Measurements from ENCODE around the gene GOLGA6L10.
"Not testable (repeated sequence)": the region's sequence is repeated elsewhere in the genome, so short reads cannot be mapped to it uniquely, and the experiment has no call there.

Gene GOLGA6L10

DNA sequence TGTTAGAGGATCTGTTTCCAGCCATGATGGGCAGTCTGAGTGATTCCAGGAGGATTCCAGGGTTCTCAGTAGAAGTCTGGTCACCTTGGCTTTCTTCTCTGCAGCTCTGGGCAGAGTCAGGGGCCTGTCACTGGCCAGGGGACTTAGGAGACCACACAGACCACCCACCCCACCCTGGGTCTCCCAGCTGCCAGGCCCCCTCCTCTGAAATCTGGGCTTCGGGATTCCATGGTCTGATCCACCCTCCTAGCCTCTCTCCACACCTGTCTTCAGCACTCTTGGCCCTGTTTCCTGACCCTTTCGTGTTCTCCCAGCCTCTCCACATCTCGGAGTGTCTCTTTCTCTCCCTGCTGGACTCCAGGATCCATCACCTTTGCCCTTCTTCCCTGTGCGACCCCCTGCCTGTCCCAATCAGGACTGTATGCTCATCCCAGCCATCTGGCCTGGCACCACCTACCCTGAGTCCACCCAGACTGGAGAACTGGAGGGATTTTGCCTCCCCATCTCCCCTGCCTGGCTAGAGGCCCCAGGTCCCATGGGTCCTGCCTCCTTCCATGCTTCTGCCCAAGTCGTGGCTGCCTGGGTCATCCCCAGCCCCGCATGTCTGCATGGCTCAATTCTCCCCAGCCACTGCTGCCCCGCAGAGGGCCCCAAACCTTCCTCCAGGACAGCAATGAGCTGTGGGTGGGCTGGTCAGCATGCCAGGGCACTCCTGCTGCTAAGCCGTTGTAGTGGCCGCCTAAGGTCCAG lies 34.3 kb downstream of the GOLGA6L10 start:
- no peak for DNase-seq
- Mint-ChIP-seq H3K4me1 (peaks cover 11% of the 10 kb centered on the region), H3K27me3 (ENCODE audit: low read depth, poor library complexity) (peaks cover 26% of the 10 kb centered on the region), H3K9me3 (peaks cover 16% of the 10 kb centered on the region), H3K4me3 (no peak overlapping the region), H3K36me3 (ENCODE audit: low read depth) (no peaks in the 10 kb centered on the region), H3K27ac (no peak overlapping the region)
- TF ChIP-seq, protein P1, sequence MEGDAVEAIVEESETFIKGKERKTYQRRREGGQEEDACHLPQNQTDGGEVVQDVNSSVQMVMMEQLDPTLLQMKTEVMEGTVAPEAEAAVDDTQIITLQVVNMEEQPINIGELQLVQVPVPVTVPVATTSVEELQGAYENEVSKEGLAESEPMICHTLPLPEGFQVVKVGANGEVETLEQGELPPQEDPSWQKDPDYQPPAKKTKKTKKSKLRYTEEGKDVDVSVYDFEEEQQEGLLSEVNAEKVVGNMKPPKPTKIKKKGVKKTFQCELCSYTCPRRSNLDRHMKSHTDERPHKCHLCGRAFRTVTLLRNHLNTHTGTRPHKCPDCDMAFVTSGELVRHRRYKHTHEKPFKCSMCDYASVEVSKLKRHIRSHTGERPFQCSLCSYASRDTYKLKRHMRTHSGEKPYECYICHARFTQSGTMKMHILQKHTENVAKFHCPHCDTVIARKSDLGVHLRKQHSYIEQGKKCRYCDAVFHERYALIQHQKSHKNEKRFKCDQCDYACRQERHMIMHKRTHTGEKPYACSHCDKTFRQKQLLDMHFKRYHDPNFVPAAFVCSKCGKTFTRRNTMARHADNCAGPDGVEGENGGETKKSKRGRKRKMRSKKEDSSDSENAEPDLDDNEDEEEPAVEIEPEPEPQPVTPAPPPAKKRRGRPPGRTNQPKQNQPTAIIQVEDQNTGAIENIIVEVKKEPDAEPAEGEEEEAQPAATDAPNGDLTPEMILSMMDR (IDR thresholded peaks at IDR 0.05), result no peak

DNA sequence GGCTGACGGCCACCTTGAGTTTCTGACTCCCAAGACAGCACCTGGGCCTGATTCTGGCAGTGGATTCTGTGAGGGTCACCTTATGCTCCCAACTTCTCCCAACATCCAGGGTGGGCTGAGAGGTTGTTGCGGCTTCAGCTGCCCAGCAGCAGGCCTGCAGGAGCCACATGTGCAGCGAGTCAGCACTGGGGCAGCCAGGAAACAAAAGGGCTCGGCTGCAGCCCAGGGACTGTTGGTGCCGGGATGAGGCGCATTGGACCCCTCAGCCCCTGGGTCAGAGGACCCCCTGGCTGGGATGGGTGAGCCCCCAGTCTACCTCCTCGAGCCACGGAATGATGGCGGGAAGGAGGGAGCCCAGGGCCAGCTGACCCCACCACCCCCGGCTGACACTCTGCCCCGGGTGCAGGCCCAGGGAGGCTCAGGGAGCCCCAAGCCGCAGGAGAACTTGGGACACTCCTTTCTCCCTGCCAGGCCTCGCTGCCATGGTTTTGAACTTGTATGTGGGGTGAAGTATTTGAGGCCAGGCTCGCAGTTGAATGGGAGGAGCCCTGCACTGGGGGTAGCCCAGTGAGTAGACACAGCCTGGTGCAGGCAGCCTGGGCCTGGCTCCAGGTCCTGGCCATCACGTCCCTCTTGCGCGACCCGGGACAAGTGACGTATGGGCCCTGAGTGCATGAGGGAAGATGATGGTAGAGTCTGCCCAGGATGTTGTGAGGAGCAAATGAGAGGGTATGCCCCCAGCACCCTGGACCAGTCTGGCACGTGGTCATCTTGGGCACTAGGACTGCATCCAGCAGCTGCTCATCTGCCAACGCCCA lies 35.1 kb downstream of the GOLGA6L10 start:
- not testable (repeated sequence) for DNase-seq; H3K36me3 Mint-ChIP-seq (ENCODE audit: low read depth); H3K27ac Mint-ChIP-seq; H3K4me3 Mint-ChIP-seq
- peaks cover 16% of the 10 kb centered on the region for H3K9me3 Mint-ChIP-seq
- H3K27me3 Mint-ChIP-seq (ENCODE audit: low read depth, poor library complexity), result peaks cover 26% of the 10 kb centered on the region
- peaks cover 11% of the 10 kb centered on the region for H3K4me1 Mint-ChIP-seq

DNA sequence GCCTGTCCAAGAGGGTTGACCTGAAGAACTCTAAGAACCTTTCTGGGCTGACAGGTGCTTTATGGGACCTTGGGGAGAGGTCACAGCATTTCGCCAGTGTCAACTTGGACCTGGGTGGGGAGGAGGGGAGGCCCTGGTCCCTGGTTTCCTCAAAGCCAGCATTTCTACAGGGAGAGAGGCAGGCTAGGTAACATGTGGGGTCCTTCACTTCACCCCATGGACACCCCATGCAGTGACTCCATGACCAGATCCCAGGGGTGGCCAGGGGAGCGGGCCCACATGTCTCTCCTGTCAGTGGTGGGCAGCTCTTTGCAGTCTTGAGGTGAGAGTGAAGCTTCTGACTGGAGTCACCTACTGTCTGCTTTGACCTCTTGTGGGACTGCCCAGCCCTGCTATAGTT lies 35.8 kb downstream of the GOLGA6L10 start:
- Mint-ChIP-seq H3K4me3 (no peak overlapping the region), H3K9me3 (peaks cover 16% of the 10 kb centered on the region), H3K36me3 (ENCODE audit: low read depth) (no peaks in the 10 kb centered on the region), H3K4me1 (peaks cover 11% of the 10 kb centered on the region), H3K27me3 (ENCODE audit: low read depth, poor library complexity) (peaks cover 28% of the 10 kb centered on the region), H3K27ac (no peak overlapping the region)
- DNase-seq, result no peak
- TF ChIP-seq, protein P1 (IDR thresholded peaks at IDR 0.05), result no peak

- Mint-ChIP-seq H3K4me3 (no peak overlapping the region), H3K9me3 (peaks cover 16% of the 10 kb centered on the region), H3K36me3 (ENCODE audit: low read depth) (no peaks in the 10 kb centered on the region), H3K27ac (no peak overlapping the region), H3K4me1 (peaks cover 11% of the 10 kb centered on the region), H3K27me3 (ENCODE audit: low read depth, poor library complexity) (peaks cover 28% of the 10 kb centered on the region)
- DNase-seq, result no peak
- TF ChIP-seq, protein P1 (IDR thresholded peaks at IDR 0.05), result no peak
Observed at GRCh38 chr15:82312586-82313349, 36.5 kb downstream of the GOLGA6L10 start.

DNA sequence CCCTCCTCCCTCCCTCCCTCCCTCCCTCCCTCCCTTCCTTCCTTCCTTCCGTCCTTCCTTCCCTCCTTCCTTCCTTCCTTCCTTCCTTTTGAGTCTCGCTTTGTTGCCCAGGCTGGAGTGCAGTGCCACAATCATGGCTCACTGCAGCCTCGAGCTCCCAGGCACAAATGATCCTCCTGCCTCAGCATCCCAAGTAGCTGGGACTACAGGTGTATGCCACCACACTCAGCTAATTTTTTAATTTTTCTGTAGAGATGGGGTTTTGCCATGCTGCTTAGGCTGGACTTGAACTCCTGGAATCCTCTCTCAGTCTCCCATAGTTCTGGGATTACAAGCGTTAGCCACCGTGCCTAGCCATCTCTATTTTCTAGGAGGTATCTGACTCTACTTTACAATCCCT lies 38.0 kb downstream of the GOLGA6L10 start:
- not testable (repeated sequence) for DNase-seq; H3K4me3 Mint-ChIP-seq; H3K27ac Mint-ChIP-seq; H3K36me3 Mint-ChIP-seq (ENCODE audit: low read depth)
- Mint-ChIP-seq H3K9me3 (peaks cover 16% of the 10 kb centered on the region), H3K27me3 (ENCODE audit: low read depth, poor library complexity) (peaks cover 27% of the 10 kb centered on the region), H3K4me1 (peaks cover 15% of the 10 kb centered on the region)

GRCh38 chr15:82309802-82310201 lies 39.5 kb downstream of the GOLGA6L10 start:
- no peak for DNase-seq
- Mint-ChIP-seq H3K27ac (no peak overlapping the region), H3K4me3 (no peak overlapping the region), H3K36me3 (ENCODE audit: low read depth) (no peaks in the 10 kb centered on the region), H3K9me3 (peaks cover 16% of the 10 kb centered on the region), H3K27me3 (ENCODE audit: low read depth, poor library complexity) (peaks cover 24% of the 10 kb centered on the region), H3K4me1 (peaks cover 11% of the 10 kb centered on the region)
- TF ChIP-seq, protein P1 (IDR thresholded peaks at IDR 0.05), result no peak

Data from nephron progenitor cell (in vitro differentiated cells).